Hepatocyte (in vitro differentiated cells): ENCODE data around the gene MMP15.

ENCODE experiments used
- EZH2phosphoT487 ChIP-seq: fragments of 200-600 bp; sonication (generic); IDR thresholded peaks from one replicate; pipeline ENCODE4 v1.6.1; 2018; ENCODE audit warnings: antibody characterized with exemption, mild to moderate bottlenecking, low read depth, moderate library complexity; ENCODE audit not compliant: unreplicated experiment, severe bottlenecking
- TF ChIP-seq, protein P1 (sequence below): fragments of 200-600 bp; sonication (generic); IDR thresholded peaks from 2 replicates; pipeline ENCODE4 v1.5.1; 2016; ENCODE audit warnings: antibody characterized with exemption, mild to moderate bottlenecking; ENCODE audit not compliant: poor library complexity

GRCh38 chr16:58042001-58042885 lies 16.7 kb downstream of the MMP15 start:
- TF ChIP-seq, protein P1, sequence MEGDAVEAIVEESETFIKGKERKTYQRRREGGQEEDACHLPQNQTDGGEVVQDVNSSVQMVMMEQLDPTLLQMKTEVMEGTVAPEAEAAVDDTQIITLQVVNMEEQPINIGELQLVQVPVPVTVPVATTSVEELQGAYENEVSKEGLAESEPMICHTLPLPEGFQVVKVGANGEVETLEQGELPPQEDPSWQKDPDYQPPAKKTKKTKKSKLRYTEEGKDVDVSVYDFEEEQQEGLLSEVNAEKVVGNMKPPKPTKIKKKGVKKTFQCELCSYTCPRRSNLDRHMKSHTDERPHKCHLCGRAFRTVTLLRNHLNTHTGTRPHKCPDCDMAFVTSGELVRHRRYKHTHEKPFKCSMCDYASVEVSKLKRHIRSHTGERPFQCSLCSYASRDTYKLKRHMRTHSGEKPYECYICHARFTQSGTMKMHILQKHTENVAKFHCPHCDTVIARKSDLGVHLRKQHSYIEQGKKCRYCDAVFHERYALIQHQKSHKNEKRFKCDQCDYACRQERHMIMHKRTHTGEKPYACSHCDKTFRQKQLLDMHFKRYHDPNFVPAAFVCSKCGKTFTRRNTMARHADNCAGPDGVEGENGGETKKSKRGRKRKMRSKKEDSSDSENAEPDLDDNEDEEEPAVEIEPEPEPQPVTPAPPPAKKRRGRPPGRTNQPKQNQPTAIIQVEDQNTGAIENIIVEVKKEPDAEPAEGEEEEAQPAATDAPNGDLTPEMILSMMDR, result no peak
- no peak for TF ChIP-seq EZH2phosphoT487
